Tibial artery (tissue), 4 donors: Measurements from ENCODE around the gene USP5.
A peak's percentile ranks its signal among the peaks of the same experiment; 100 is the strongest.

Source experiments
- DNase-seq, 2 donors: peaks; one replicate each; pipeline ENCODE4 v3.0.0-alpha.2; 2019
- H3K27ac ChIP-seq, 2 donors: fragments of 200-600 bp; sonication (generic) in 1 of 2; 1 replicate in 1 of 2; 2 replicates in 1 of 2; pipeline ENCODE4 v1.5.1; 2018 to 2019; ENCODE audit warnings: mild to moderate bottlenecking in 1 of 2
- H3K27me3 ChIP-seq, 2 donors: fragments of 200-600 bp; sonication (generic) in 1 of 2; one replicate each; pipeline versions ENCODE4 v1.5.1 to v1.6.0; 2016 to 2019
- H3K36me3 ChIP-seq, 3 donors: fragments of 200-600 bp; sonication (generic) in 2 of 3; one replicate each; pipeline ENCODE4 v1.5.1; 2016 to 2019; ENCODE audit warnings: mild to moderate bottlenecking in 2 of 3
- H3K4me1 ChIP-seq, 4 donors: fragments of 200-600 bp; sonication (generic) in 2 of 4; 1 replicate in 3 of 4; 2 replicates in 1 of 4; pipeline ENCODE4 v1.5.1; 2016 to 2019
- H3K4me3 ChIP-seq, 2 donors: fragments of 200-600 bp; sonication (generic) in 1 of 2; 1 replicate in 1 of 2; 2 replicates in 1 of 2; pipeline ENCODE4 v1.5.1; 2018 to 2019; ENCODE audit warnings: mild to moderate bottlenecking in 2 of 2
- H3K9me3 ChIP-seq, 3 donors: fragments of 200-600 bp; sonication (generic) in 1 of 3; one replicate each; pipeline ENCODE4 v1.5.1; 2016 to 2019
- CTCF ChIP-seq, 2 experiments: fragments of 200-600 bp in 1 of 2; fragments of 450-650 bp in 1 of 2; IDR thresholded peaks; one replicate each; pipeline ENCODE4 v1.5.1; 2017 to 2019; ENCODE audit warnings: antibody characterized with exemption in 2 of 2, mild to moderate bottlenecking in 1 of 2, moderate library complexity in 1 of 2
- intact Hi-C: fragments of 100-400 bp; cut with DNase I; formaldehyde crosslinking; loops from one replicate; pipeline ENCODE4 v1.15.0; 2023; ENCODE audit warnings: low total_unique reads

The USP5 gene

GRCh38 chr12:6851921-6852650, at the start of gene USP5:
TSS of gene USP5 (plus strand) at chr12:6852150. CDS start at chr12:6852180, 30 bp downstream.
- intact Hi-C loops: loop anchor here (5.0 kb wide), 1 partner anchor 240 kb away; no protein-coding TSS in a partner anchor
- H3K4me1 ChIP-seq: peaks cover 0 to 31% (median 22%) of the 10 kb centered on the region in 4 donors
- H3K9me3 ChIP-seq: no peaks in the 10 kb centered on the region
- H3K27me3 ChIP-seq: no peaks in the 10 kb centered on the region
- peak within 1 kb of the TSS; percentile 66 to 69 for H3K4me3 ChIP-seq
- TF ChIP-seq CTCF (IDR thresholded peaks at IDR 0.05): peak in 1 of 2 experiments; percentile 12
- peak within 1 kb of the TSS; percentile 95 to 99 for H3K27ac ChIP-seq
- peaks cover 16 to 37% (median 19%) of the 10 kb centered on the region in 3 donors for H3K36me3 ChIP-seq
- DNase-seq: peak; percentile 99 to 100

DNA sequence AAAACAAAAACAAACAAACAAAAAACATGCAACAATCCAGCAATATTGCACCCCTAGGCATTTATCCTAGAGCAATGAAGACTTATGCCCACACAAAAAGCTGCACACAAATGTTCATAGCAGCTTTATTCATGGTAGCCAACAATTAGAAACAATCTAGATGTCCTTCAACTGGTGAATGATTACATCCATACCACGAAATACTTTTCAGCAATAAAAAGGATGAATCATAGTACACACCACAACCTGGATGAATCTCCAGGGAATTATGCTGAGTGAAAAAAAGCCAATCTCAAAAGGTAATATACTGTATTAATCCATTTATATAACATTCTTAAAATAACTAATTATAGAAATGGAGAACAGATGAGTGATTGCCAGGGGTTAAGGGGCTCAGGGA, 44.8 kb upstream of the USP5 start:
- no peak overlapping the region for H3K4me3 ChIP-seq
- DNase-seq: no peak
- intact Hi-C loops: no loop called here
- H3K27ac ChIP-seq: no peak overlapping the region
- no peaks in the 10 kb centered on the region for H3K4me1 ChIP-seq
- no peak for TF ChIP-seq CTCF (IDR thresholded peaks at IDR 0.05)
- no peaks in the 10 kb centered on the region for H3K36me3 ChIP-seq
- H3K9me3 ChIP-seq: no peaks in the 10 kb centered on the region
- H3K27me3 ChIP-seq: no peaks in the 10 kb centered on the region

DNA sequence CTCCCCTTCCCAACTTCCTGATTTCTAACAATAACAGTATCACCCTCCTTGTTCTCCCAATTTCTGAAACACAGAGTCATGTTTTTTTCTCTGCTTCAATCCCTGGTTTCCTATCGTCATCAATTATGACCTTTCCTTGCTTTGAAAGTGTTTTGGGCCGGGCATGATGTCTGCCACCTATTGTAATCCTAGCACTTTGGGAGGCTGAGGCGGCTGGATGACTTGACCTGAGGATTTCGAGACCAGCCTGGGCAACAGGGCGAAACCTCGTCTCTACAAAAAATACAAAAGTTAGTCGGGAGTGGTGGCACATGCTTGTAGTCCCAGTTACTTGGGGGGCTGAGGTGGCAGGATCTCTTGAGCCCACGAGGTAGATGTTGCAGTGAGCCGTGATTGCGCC, 42.9 kb upstream of the USP5 start:
- no peaks in the 10 kb centered on the region for H3K9me3 ChIP-seq
- intact Hi-C loops: no loop called here
- TF ChIP-seq CTCF (IDR thresholded peaks at IDR 0.05): no peak
- no peaks in the 10 kb centered on the region for H3K27me3 ChIP-seq
- H3K27ac ChIP-seq: no peak overlapping the region
- no peaks in the 10 kb centered on the region for H3K36me3 ChIP-seq
- no peaks in the 10 kb centered on the region for H3K4me1 ChIP-seq
- DNase-seq: no peak
- H3K4me3 ChIP-seq: no peak overlapping the region

- intact Hi-C loops: no loop called here
- DNase-seq: no peak
- H3K27me3 ChIP-seq: peaks cover 0 to 10% of the 10 kb centered on the region in 2 donors
- no peak for TF ChIP-seq CTCF (IDR thresholded peaks at IDR 0.05)
- no peak overlapping the region for H3K4me3 ChIP-seq
- no peak overlapping the region for H3K27ac ChIP-seq
- H3K36me3 ChIP-seq: no peaks in the 10 kb centered on the region
- H3K9me3 ChIP-seq: no peaks in the 10 kb centered on the region
- H3K4me1 ChIP-seq: no peaks in the 10 kb centered on the region
Measured at GRCh38 chr12:6810758-6811157, 41.2 kb upstream of the USP5 start.

DNA sequence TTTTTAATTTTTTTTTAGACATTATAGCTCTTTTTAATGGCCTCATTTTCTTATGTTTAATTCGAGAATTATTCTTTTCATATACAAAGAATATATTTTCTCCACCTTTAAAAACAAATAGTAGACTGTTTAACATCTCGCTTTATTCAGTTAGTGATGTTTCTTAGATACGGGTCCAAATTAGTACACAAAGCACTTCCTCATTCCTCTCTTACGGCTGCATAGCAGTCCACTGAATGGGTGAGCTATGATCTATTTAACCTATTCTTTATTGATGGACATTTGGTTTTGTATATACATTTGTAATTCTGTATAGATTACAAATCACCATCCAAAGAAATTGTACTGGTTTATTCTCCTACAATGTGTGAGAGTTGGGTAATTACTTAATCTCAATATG, 38.6 kb upstream of the USP5 start:
- no peak overlapping the region for H3K4me3 ChIP-seq
- H3K9me3 ChIP-seq: no peaks in the 10 kb centered on the region
- no peaks in the 10 kb centered on the region for H3K36me3 ChIP-seq
- no peak overlapping the region for H3K27ac ChIP-seq
- no peak for DNase-seq
- intact Hi-C loops: no loop called here
- H3K4me1 ChIP-seq: no peaks in the 10 kb centered on the region
- peaks cover 0 to 14% of the 10 kb centered on the region in 2 donors for H3K27me3 ChIP-seq
- no peak for TF ChIP-seq CTCF (IDR thresholded peaks at IDR 0.05)
